ENCODE results near the gene THSD7B.

THSD7B gene

DNA sequence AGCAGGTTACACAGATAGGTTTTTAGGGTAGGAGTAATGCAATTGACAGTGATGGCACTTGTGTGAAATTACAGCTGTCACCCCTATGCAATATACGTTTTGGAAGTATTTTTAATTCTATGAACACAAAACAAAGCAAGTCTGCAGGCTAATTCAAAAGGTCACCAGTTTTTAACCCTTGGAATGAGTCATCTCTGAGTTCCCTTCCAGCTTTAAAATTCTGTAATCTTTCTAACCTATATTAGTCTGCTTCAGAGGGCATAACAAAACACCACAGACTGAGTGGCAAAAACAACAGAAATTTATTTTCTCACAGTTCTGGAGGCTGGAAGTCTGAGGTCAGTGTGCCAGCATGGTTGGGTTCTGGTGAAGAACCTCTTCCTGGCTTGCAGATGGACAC is 602.0 kb downstream of the THSD7B start:
- H3K36me3 ChIP-seq (ENCODE audit: insufficient read depth) = no peaks in the 10 kb centered on the region
- H3K4me2 ChIP-seq = no peak overlapping the region
- H3K27ac ChIP-seq = no peak overlapping the region
- no peak overlapping the region for H3K9ac ChIP-seq
- TF ChIP-seq, protein P1, sequence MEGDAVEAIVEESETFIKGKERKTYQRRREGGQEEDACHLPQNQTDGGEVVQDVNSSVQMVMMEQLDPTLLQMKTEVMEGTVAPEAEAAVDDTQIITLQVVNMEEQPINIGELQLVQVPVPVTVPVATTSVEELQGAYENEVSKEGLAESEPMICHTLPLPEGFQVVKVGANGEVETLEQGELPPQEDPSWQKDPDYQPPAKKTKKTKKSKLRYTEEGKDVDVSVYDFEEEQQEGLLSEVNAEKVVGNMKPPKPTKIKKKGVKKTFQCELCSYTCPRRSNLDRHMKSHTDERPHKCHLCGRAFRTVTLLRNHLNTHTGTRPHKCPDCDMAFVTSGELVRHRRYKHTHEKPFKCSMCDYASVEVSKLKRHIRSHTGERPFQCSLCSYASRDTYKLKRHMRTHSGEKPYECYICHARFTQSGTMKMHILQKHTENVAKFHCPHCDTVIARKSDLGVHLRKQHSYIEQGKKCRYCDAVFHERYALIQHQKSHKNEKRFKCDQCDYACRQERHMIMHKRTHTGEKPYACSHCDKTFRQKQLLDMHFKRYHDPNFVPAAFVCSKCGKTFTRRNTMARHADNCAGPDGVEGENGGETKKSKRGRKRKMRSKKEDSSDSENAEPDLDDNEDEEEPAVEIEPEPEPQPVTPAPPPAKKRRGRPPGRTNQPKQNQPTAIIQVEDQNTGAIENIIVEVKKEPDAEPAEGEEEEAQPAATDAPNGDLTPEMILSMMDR (conservative IDR thresholded peaks at IDR 0.05; ENCODE audit: low read depth, low read length) = no peak
- H3K27me3 ChIP-seq (ENCODE audit: insufficient read depth, low read depth) = no peaks in the 10 kb centered on the region
- no peak overlapping the region for H2AFZ ChIP-seq (ENCODE audit: low read depth)
- H3K4me1 ChIP-seq (ENCODE audit: low read depth, poor library complexity, severe bottlenecking) = no peaks in the 10 kb centered on the region
- H3K4me3 ChIP-seq (IDR thresholded peaks at IDR 0.05; ENCODE audit: insufficient read depth, low read depth, low read length) = no peak overlapping the region
- no peaks in the 10 kb centered on the region for H4K20me1 ChIP-seq (ENCODE audit: insufficient read depth)
- H3K79me2 ChIP-seq (ENCODE audit: insufficient read depth, low read depth) = no peaks in the 10 kb centered on the region

- TF ChIP-seq, protein P1 (conservative IDR thresholded peaks at IDR 0.05; ENCODE audit: low read depth, low read length) = no peak
- H4K20me1 ChIP-seq (ENCODE audit: insufficient read depth) = no peaks in the 10 kb centered on the region
- H3K27ac ChIP-seq = no peak overlapping the region
Measured at GRCh38 chr2:137369106-137369505, 603.8 kb downstream of the THSD7B start.

GRCh38 chr2:137379186-137379585 is 613.8 kb downstream of the THSD7B start:
- H2AFZ ChIP-seq (ENCODE audit: low read depth) = no peak overlapping the region
- TF ChIP-seq, protein P1 (conservative IDR thresholded peaks at IDR 0.05; ENCODE audit: low read depth, low read length) = no peak
- no peaks in the 10 kb centered on the region for H3K27me3 ChIP-seq (ENCODE audit: insufficient read depth, low read depth)
- H3K9ac ChIP-seq = no peak overlapping the region
- H4K20me1 ChIP-seq (ENCODE audit: insufficient read depth) = no peaks in the 10 kb centered on the region
- no peaks in the 10 kb centered on the region for H3K79me2 ChIP-seq (ENCODE audit: insufficient read depth, low read depth)
- no peak overlapping the region for H3K27ac ChIP-seq
- H3K4me3 ChIP-seq (IDR thresholded peaks at IDR 0.05; ENCODE audit: insufficient read depth, low read depth, low read length) = no peak overlapping the region
- H3K4me2 ChIP-seq = no peak overlapping the region
- H3K4me1 ChIP-seq (ENCODE audit: low read depth, poor library complexity, severe bottlenecking) = no peaks in the 10 kb centered on the region
- no peaks in the 10 kb centered on the region for H3K36me3 ChIP-seq (ENCODE audit: insufficient read depth)

More at GRCh38 chr2:137369106-137369505, 603.8 kb downstream of the THSD7B start:
- H3K4me3 ChIP-seq (IDR thresholded peaks at IDR 0.05; ENCODE audit: insufficient read depth, low read depth, low read length) = no peak overlapping the region
- H3K4me2 ChIP-seq = no peak overlapping the region
- H2AFZ ChIP-seq (ENCODE audit: low read depth) = no peak overlapping the region
- no peaks in the 10 kb centered on the region for H3K36me3 ChIP-seq (ENCODE audit: insufficient read depth)
- H3K4me1 ChIP-seq (ENCODE audit: low read depth, poor library complexity, severe bottlenecking) = no peaks in the 10 kb centered on the region
- H3K27me3 ChIP-seq (ENCODE audit: insufficient read depth, low read depth) = no peaks in the 10 kb centered on the region
- H3K79me2 ChIP-seq (ENCODE audit: insufficient read depth, low read depth) = no peaks in the 10 kb centered on the region
- no peak overlapping the region for H3K9ac ChIP-seq

DNA sequence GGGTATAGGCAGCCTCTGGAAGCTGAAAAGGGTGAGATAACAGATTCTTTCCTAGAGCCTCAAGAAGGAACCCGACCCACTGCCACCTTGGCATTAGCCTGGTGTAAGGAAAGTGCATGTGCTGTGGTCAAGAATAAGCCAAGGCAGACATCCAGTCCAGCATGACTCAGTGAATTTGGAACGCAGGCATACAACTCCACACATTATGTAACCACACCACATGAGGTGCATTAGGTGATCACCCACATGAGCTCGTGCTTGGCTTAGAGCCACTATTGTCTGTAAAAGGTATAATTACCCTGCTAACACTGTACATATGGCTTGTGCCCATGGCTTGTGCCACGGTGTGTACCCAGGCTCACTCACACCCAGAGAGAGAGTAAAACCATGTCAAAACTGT is 615.3 kb downstream of the THSD7B start:
- Histone ChIP-seq H3K4me2 (no peak overlapping the region), H3K79me2 (ENCODE audit: insufficient read depth, low read depth) (no peaks in the 10 kb centered on the region), H2AFZ (ENCODE audit: low read depth) (no peak overlapping the region), H3K27ac (no peak overlapping the region), H4K20me1 (ENCODE audit: insufficient read depth) (no peaks in the 10 kb centered on the region), H3K4me3 (IDR thresholded peaks at IDR 0.05; ENCODE audit: insufficient read depth, low read depth, low read length) (no peak overlapping the region), H3K4me1 (ENCODE audit: low read depth, poor library complexity, severe bottlenecking) (no peaks in the 10 kb centered on the region), H3K9ac (no peak overlapping the region), H3K36me3 (ENCODE audit: insufficient read depth) (no peaks in the 10 kb centered on the region), H3K27me3 (ENCODE audit: insufficient read depth, low read depth) (no peaks in the 10 kb centered on the region)
- TF ChIP-seq, protein P1 (conservative IDR thresholded peaks at IDR 0.05; ENCODE audit: low read depth, low read length) = no peak

Data from KMS-11 (cell line).